Mesenchymal stem cell (in vitro differentiated cells and primary cell): ENCODE data around the gene CD28.
"Not testable (repeated sequence)": the region's sequence is repeated elsewhere in the genome, so short reads cannot be mapped to it uniquely, and the experiment has no call there.

Source experiments
- DNase-seq: peaks from one replicate; pipeline ENCODE4 v3.0.0-alpha.2; 2013
- H2AFZ ChIP-seq: one replicate; pipeline ENCODE4 v1.6.1; 2013; ENCODE audit warnings: low read depth, mild to moderate bottlenecking, control low read depth, inconsistent platforms, low read length, moderate library complexity
- H2AK5ac ChIP-seq: 2 replicates; pipeline ENCODE4 v1.6.1; 2013; ENCODE audit warnings: low read length, moderate library complexity, mild to moderate bottlenecking, inconsistent platforms; ENCODE audit not compliant: severe bottlenecking
- H2BK120ac ChIP-seq: one replicate; pipeline ENCODE4 v1.6.1; 2013; ENCODE audit warnings: low read depth, mild to moderate bottlenecking, inconsistent platforms, low read length, moderate library complexity
- H2BK12ac ChIP-seq, 2 experiments: one replicate each; pipeline ENCODE4 v1.6.1; 2013; ENCODE audit warnings: inconsistent platforms in 2 of 2, low read length in 2 of 2, mild to moderate bottlenecking in 2 of 2, moderate library complexity in 2 of 2, control low read depth in 1 of 2
- H2BK15ac ChIP-seq: one replicate; pipeline ENCODE4 v1.6.1; 2013; ENCODE audit warnings: mild to moderate bottlenecking, low read depth, inconsistent platforms; ENCODE audit not compliant: poor library complexity, severe bottlenecking
- H2BK5ac ChIP-seq: 2 replicates; pipeline ENCODE4 v1.6.1; 2013; ENCODE audit warnings: low read depth, mild to moderate bottlenecking, low read length, control low read depth, inconsistent platforms; ENCODE audit not compliant: poor library complexity, severe bottlenecking
- H3K14ac ChIP-seq, 2 experiments: one replicate each; pipeline ENCODE4 v1.6.1; 2013; ENCODE audit warnings: inconsistent platforms in 2 of 2, low read length in 2 of 2, control low read depth in 1 of 2, mild to moderate bottlenecking in 1 of 2, moderate library complexity in 1 of 2
- H3K18ac ChIP-seq, 2 experiments: one replicate each; pipeline ENCODE4 v1.6.1; 2013; ENCODE audit warnings: inconsistent platforms in 2 of 2, low read length in 2 of 2, control low read depth in 1 of 2, low read depth in 1 of 2, mild to moderate bottlenecking in 1 of 2
- H3K23ac ChIP-seq, 2 experiments: one replicate each; pipeline ENCODE4 v1.6.1; 2013; ENCODE audit warnings: inconsistent platforms in 2 of 2, low read length in 2 of 2, mild to moderate bottlenecking in 2 of 2, moderate library complexity in 2 of 2, control low read depth in 1 of 2
- H3K27ac ChIP-seq: 2 replicates; pipeline ENCODE4 v1.5.1; 2013; ENCODE audit warnings: mild to moderate bottlenecking, moderate library complexity, low read length, control low read depth, inconsistent platforms; ENCODE audit not compliant: poor library complexity, severe bottlenecking
- H3K27me3 ChIP-seq, 2 experiments: 2 replicates each; pipeline versions ENCODE4 v1.6.1 to v1.7.0; 2013; ENCODE audit warnings: low read length in 2 of 2, mild to moderate bottlenecking in 2 of 2, moderate library complexity in 2 of 2, control low read depth in 1 of 2, inconsistent platforms in 1 of 2; ENCODE audit not compliant: control insufficient read depth in 1 of 2, insufficient read depth in 1 of 2
- H3K36me3 ChIP-seq, 2 experiments: 2 replicates each; pipeline versions ENCODE4 v1.6.1 to v1.7.0; 2013; ENCODE audit warnings: low read length in 2 of 2, control low read depth in 1 of 2, inconsistent platforms in 1 of 2, low read depth in 1 of 2, mild to moderate bottlenecking in 1 of 2; ENCODE audit not compliant: insufficient read depth in 2 of 2, control insufficient read depth in 1 of 2
- H3K4ac ChIP-seq, 2 experiments: one replicate each; pipeline ENCODE4 v1.6.1; 2013; ENCODE audit warnings: inconsistent platforms in 2 of 2, low read length in 2 of 2, mild to moderate bottlenecking in 2 of 2, moderate library complexity in 2 of 2, control low read depth in 1 of 2, low read depth in 1 of 2
- H3K4me1 ChIP-seq: 2 replicates; pipeline ENCODE4 v1.6.1; 2013; ENCODE audit warnings: low read depth, low read length, control low read depth; ENCODE audit not compliant: control insufficient read depth, insufficient read depth
- H3K4me2 ChIP-seq: 2 replicates; pipeline ENCODE4 v1.6.1; 2013; ENCODE audit warnings: low read length, mild to moderate bottlenecking, inconsistent platforms; ENCODE audit not compliant: poor library complexity, severe bottlenecking
- H3K4me3 ChIP-seq, 2 experiments: 2 replicates each; pipeline versions ENCODE4 v1.5.1 to v1.7.0; 2013; ENCODE audit warnings: low read length in 2 of 2, mild to moderate bottlenecking in 2 of 2, control low read depth in 1 of 2, low read depth in 1 of 2; ENCODE audit not compliant: insufficient read depth in 1 of 2
- H3K79me1 ChIP-seq: replicated peaks from 2 replicates; pipeline ENCODE4 v1.6.1; 2013; ENCODE audit warnings: mild to moderate bottlenecking, control low read depth, low read length, inconsistent platforms; ENCODE audit not compliant: poor library complexity, severe bottlenecking
- H3K9ac ChIP-seq: 2 replicates; pipeline ENCODE4 v1.7.0; 2013; ENCODE audit warnings: mild to moderate bottlenecking, low read length, moderate library complexity
- H3K9me3 ChIP-seq: 2 replicates; pipeline ENCODE4 v1.7.0; 2013; ENCODE audit warnings: mild to moderate bottlenecking, low read length; ENCODE audit not compliant: control insufficient read depth
- H4K8ac ChIP-seq: one replicate; pipeline ENCODE4 v1.6.1; 2013; ENCODE audit warnings: inconsistent platforms, mild to moderate bottlenecking, low read length, moderate library complexity
- H4K91ac ChIP-seq: one replicate; pipeline ENCODE4 v1.6.1; 2013; ENCODE audit warnings: mild to moderate bottlenecking, low read length, inconsistent platforms
- WGBS: methylation state at CpG from one replicate; pipeline ENCODE4 v1.1.7; 2013; ENCODE audit warnings: mixed read lengths; 5-methylcytosine and 5-hydroxymethylcytosine counted together

The CD28 gene

DNA sequence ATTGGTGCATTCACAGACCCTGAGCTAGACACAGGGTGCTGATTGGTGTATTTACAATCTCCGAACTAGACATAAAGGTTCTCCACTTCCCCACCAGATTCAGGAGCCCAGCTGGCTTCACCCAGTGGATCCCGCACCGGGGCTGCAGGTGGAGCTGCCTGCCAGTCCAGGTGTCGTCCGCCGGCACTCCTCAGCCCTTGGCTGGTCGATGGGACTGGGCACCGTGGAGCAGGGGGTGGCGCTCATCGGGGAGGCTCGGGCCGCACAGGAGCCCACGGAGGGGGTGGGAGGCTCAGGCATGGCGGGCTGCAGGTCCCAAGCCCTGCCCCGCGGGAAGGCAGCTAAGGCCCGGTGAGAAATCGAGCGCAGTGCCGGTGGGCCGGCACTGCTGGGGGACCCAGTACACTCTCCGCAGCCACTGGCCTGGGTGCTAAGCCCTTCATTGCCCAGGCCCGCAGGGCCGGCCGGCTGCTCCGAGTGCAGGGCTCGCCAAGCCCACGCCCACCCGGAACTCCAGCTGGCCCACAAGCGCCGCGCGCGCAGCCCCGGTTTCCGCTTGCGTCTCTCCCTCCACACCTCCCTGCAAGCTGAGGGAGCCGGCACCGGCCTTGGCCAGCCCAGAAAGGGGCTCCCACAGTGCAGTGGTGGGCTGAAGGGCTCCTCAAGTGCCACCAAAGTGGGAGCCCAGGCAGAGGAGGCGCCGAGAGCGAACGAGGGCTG, 79.1 kb downstream of the CD28 start:
- not testable (repeated sequence) for H3K9me3 ChIP-seq, H4K91ac ChIP-seq, H3K4me2 ChIP-seq, H3K4me1 ChIP-seq, H3K9ac ChIP-seq, H3K27me3 ChIP-seq, H3K23ac ChIP-seq, H4K8ac ChIP-seq, H2AK5ac ChIP-seq, H3K18ac ChIP-seq, H3K79me1 ChIP-seq, DNase-seq, H3K14ac ChIP-seq, H3K27ac ChIP-seq, H2BK120ac ChIP-seq, H3K4ac ChIP-seq, H3K36me3 ChIP-seq, H3K4me3 ChIP-seq, H2BK15ac ChIP-seq, H2BK5ac ChIP-seq, H2AFZ ChIP-seq
- H2BK12ac ChIP-seq: peak overlapping the region in 1 of 2 experiments; percentile 18
- WGBS: 98% methylated on average over 38 of the region's 43 CpGs

DNA sequence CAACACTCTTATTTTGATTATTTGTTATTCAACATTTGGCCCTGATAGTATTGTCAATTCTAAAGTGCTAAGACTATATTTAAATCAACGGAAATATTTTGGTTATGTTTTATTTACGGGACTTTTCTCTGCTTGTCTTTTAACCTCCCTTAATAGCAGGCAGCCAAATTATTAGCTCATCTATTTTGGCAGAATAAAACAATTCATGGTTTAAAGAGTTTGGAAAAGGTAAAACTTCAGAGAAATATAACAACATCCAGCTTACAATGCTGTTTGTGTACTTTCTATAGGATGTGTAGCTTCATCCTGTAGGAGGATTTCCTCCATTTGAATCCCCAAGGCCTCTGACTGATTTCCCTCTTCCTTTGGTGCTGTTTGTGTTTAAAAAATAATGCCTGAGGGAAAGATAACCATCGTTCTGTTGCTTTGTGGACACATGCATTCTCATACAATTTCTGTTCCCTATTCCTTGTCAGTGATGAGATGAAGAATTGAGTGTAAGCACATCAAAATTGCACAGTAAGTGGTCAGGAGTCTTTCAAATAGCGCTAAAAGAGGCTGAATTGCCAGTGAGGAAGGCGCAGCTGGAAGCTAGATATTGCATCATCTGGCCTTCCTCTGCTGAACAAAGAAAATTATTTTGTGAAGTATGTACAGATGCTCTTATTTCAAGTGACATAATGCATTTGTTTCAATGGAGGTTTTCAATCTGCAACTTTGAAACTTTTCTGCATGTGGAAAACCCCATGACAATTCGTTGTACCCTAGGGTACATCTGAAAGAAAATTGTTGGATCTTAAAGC, 80.3 kb downstream of the CD28 start:
- Histone ChIP-seq H2BK5ac (no peak overlapping the region), H2AK5ac (no peak overlapping the region), H3K9ac (peak overlapping the region; percentile 70), H4K91ac (no peak overlapping the region), H3K27ac (peak overlapping the region; percentile 40), H2BK120ac (no peak overlapping the region), H2BK12ac (peak overlapping the region in 1 of 2 experiments; percentile 18), H3K79me1 (no peaks in the 10 kb centered on the region), H3K4me3 (no peak overlapping the region), H3K14ac (no peak overlapping the region), H3K4me1 (peaks cover 5% of the 10 kb centered on the region), H2AFZ (no peak overlapping the region), H3K27me3 (no peaks in the 10 kb centered on the region), H3K9me3 (no peaks in the 10 kb centered on the region), H3K18ac (no peak overlapping the region), H3K4ac (no peak overlapping the region), H3K36me3 (no peaks in the 10 kb centered on the region), H3K4me2 (no peak overlapping the region), H4K8ac (no peak overlapping the region), H3K23ac (no peak overlapping the region), H2BK15ac (no peak overlapping the region)
- 88% methylated on average over 3 of the region's 6 CpGs for WGBS
- DNase-seq: no peak

DNA sequence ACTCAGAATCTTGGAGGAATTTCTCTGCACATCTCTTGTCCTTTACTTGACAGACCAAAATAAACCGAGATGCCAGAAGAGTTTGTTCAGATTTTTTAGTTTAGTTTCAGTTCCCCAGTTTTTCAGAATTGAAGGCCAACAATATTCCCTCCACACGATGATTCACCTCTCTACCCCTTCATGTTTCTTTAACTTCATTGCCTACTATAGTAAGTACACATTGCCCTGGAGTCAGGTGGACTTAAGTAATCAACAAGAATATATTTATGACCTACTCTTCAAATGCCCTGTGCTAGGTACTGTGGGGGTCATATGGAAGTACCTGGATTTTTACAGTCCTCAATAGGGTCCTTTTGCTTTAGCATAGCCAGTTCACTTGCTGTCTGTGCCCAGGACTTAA, 81.5 kb downstream of the CD28 start:
- H3K4me1 ChIP-seq: peaks cover 5% of the 10 kb centered on the region
- 100% methylated on average over 1 of the region's 2 CpGs for WGBS
- H4K91ac ChIP-seq: no peak overlapping the region

More for the DNA sequence above, 81.5 kb downstream of the CD28 start:
- no peak overlapping the region for H2BK15ac ChIP-seq
- H3K27ac ChIP-seq: no peak overlapping the region
- H3K23ac ChIP-seq: no peak overlapping the region
- no peaks in the 10 kb centered on the region for H3K27me3 ChIP-seq
- H3K4ac ChIP-seq: no peak overlapping the region
- no peak overlapping the region for H2BK120ac ChIP-seq
- H3K4me3 ChIP-seq: no peak overlapping the region
- no peak overlapping the region for H3K4me2 ChIP-seq
- no peak overlapping the region for H2BK12ac ChIP-seq
- H2AK5ac ChIP-seq: no peak overlapping the region
- no peak overlapping the region for H3K18ac ChIP-seq
- no peaks in the 10 kb centered on the region for H3K9me3 ChIP-seq
- no peaks in the 10 kb centered on the region for H3K36me3 ChIP-seq
- no peaks in the 10 kb centered on the region for H3K79me1 ChIP-seq
- no peak overlapping the region for H4K8ac ChIP-seq
- peak overlapping the region; percentile 70 for H3K9ac ChIP-seq
- H2BK5ac ChIP-seq: no peak overlapping the region
- H2AFZ ChIP-seq: no peak overlapping the region
- H3K14ac ChIP-seq: no peak overlapping the region
- no peak for DNase-seq
